KG1 (cell line): ENCODE results near the gene CDCP1.

Source experiments
- DNase-seq: peaks from one replicate; lab custom pipeline; 2025; lab: John Stamatoyannopoulos, UW

The CDCP1 gene

DNA sequence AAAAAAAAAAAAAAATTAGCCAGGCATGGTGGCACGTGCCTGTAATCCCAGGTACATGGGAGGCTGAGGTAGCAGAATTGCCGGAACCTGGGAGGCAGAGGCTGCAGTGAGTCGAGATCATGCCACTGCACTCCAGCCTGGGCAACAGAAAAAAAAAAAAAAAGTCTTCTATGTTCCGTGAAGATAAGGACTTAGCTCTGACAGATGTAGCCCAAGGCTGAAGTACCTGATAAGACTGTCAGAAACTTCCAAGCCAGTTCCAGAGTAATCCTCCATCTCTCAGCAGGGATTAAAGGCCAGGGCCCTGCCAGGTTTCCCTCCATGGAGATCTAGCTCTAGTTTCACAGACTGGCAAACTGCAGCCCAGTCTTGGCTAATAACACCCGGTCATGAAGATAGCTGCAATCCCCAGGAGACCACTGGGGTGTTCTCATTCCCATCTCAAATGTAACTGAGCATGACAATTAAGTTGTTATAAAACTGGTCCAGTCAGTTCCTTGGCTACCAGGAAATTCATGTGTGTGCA lies 8.5 kb downstream of the CDCP1 start:
- no peak for DNase-seq

DNA sequence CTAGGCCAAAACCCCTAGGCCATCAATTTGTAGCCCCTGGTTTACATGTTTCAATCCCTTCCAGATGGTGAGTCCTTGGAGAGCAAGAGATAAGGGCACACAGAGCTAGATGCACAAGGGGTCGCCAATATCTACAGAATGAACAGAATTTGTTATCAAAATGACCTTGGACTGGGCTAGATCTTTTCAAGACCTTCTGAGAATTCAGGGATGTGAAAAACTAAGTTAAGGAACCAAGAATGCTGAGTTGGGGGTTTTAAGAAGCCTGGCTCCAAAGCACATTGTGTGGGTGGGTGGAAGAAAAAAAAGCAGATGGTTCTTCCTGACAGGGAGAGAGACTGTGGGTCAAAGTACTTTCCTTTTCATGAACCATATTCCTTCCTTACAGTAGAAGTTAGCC lies 10.2 kb downstream of the CDCP1 start:
- DNase-seq: no peak

DNA sequence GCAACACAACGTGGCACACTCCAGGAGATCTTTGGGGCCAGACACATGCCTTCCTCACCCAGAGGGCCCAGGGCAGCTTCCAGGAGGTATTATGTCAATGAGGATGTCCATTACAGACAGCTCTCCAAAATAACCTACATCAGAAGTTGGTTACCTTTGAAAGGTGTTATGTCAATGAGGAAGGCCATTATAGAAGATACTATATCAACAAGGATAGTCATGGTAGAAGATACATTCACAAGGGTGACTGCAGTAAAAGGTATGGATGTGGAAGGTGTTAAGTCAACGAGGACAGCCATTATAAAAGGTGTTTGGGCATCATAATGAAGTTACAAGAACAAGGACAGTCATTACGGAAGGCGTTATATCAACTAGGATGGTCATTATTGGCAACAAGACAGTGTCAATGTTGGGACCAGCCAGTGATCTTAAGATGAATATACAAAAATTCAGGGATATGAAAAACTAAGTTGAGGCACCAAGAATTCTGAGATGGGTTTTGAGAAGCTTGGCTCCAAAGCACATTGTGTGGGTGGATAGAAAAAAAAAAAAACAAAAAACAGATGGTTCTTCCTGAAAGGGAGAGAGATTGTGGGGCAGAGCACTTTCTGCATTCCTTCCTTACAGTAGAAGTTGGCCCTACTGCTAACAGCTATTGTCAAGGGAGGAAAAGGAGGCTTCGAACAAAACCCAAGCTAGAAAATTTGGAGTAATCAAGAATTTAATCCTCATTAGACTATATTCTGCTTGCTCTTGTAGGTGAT lies 11.2 kb downstream of the CDCP1 start:
- no peak for DNase-seq

DNA sequence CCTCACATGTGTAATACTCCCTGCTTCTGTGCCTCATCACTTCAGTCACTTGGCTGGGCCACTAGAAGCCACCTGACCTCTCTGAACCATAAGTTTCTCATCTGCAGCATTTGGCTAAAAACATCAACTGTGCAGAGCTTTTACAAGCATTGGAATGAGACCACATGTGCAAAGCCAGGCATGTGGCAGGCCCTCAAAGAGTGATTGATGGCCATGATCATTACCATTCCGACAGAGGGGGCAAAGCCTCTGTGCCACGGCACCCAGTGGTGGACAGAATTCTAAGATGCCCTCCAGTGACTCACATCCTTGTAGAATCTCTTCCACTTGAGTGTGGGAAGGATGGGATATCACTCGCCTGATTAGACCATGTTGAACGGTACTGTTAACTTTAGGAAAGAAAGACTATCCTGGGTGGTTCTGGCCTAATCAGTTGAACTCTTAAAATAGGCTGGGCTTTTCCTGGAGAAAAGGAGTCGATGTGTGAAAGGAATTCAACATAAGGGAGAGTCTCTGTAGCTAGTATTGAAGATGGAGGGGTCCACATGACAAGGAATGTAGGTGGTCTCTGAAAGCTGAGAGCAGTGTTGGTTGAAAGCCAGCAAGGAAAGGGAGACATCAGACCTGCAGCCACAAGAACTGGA lies 13.5 kb downstream of the CDCP1 start:
- DNase-seq: no peak

DNA sequence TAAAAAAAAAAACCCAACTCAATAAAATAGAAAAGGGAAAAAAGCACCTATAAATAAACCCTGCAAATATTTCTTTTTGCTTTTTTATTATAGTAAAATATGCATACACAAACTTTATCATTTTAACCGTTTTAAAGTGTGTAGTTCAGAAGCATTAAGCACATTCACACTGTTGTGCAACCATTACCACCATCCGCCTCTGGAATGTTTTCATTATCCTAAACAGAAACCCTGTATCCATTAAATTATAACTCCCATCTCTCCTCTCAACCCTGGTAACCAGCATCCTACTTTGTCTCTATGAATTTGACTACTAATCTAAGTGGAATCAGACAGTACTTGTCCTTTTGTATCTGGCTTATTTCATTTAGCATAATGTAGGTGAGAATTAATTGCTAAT lies 15.0 kb downstream of the CDCP1 start:
- DNase-seq: no peak

DNA sequence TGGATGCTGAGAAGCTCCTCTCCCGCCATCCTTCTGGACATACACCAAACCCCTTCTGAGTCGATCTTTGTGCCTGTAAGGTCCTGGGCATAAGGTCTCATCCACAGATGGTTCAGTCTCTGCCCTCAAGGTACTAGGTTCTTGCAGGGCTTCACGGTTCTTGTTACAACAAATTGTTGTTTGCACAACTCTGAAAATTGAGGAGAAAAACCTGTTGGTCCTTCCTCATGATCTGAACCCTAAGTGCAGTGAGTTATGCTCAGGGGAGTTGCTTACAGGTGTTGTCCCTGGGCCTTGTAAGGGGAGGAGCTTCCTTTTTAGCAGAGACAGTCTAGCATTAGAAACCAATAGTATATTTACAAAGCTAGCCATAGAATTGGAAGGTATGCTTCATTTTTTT lies 15.7 kb downstream of the CDCP1 start:
- DNase-seq: no peak

DNA sequence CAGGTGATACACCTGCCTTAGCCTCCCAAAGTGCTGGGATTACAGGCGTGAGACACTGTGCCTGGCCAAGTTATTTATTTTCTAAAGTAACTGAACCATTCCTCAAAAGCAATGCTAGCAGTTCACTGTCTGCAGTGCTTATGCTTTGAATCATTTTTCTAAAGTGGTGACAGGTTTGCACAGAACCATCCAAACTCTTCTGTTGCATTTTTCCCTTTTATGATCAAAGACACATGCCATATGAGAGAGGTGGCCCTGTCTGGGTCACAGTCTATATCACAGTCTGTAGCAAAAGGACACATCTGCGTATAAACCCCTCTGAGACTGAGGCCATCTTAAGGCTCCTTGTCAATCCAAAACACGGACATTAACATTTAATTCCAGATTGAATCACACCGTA lies 17.2 kb downstream of the CDCP1 start:
- no peak for DNase-seq

DNA sequence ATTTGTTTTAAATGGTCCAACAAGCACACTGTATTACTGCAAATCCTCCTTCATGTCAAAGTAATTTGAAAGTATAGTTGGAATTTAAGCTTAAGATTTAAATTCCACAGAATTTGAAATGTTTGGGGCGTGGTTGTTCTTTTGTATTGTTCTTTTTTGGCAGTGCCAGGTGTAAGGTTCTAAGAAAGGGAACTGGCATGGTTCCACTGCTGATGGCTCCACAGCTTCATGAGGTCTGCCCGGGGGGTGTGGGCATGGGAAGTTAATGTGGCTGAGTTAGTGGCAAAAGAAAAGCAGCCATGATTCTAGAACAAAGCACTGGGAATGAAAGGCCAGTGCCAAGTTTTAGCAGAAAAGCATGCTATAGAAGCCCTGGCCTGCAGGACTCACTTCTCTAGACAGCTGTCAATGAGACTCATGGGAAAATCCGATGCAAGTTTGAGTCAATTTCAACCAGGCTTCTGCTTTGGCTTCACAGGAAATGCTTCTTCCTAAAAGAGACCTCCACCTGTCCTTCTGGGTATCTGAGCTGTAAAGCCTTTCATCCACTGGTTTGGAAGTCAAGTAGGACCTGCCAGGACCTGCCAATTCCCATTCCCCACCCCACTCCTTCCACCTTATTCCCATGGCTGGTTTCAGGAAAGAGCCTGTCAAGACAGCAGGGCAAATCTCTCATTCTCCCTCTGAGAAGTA lies 18.9 kb downstream of the CDCP1 start:
- DNase-seq: no peak

DNA sequence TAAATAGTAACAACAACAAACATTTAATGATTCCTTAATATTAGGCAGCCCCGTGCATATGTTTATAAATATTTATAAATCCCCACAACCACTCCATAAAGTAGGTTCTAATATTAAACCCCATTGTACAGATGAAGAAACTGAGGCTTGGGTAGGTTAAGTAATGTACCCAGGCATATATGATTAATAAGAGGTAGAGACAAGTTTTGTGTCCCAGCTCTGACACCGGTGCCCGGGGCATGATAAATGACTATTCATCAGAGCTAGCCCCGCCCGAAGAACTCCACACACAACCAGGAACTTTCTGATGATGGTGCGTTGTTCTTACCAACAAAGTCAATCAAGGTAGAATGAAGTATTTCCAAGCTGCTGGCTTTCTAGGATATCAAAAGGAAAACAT lies 19.4 kb downstream of the CDCP1 start:
- DNase-seq: no peak

DNA sequence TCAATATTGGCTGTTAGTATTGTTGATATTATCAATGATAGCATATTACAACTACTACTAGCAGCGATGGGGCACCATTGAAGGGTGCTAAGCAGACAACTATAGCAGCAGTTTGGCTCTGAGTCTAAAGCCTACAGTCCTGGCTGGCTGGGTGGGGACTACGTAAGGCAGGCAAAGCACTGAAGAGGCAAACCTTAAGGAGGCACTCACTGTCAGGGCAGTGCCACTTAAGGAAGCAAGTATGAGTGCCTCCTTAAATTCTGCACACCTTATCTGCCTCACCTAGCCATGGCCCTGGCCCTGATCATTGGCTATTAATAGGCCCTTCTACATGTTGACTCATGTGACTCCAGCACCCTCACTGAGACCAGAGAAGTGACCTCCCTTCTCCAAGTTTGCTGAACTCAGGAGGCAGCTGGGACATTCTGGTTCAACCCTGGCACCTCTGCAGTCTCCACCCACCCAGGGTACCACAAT lies 20.6 kb downstream of the CDCP1 start:
- no peak for DNase-seq

DNA sequence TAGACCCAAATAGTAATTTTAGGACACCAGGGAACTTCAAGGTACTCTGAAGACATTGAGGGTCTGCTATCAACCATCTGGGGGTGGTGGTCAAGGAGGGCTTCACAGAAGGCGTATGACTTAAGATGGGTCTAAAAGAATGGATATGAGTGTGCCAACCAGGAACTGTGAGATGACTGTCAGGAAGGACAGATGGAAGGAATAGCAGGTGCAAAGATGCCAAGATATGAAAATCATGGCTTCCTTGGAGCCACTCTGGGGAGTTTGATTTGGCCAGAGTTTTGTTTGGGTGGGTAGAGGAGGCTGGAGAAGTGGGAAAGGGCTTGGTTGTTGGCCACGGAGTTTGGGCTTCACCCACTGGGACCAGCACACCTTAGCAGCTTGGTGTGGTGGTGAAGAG lies 21.2 kb downstream of the CDCP1 start:
- DNase-seq: no peak

DNA sequence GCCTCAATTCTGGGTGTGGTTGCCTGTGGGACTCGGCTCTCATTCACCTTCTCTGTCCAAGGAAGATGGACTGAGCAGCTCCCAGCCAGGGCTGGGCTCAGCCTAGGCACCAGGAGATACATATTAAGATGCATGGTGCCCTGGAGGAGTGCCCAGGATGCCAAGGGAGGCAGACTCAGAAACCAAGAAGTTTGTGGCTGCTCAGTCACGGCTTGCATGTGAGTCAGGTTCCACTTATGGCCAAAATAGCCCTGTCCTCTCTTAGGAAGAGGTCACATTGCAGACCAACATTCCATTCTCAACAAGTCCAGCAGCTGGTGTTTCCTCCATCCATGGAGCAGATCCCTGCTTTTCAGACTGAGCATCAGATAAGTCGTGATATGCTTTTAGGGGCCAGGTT lies 21.8 kb downstream of the CDCP1 start:
- no peak for DNase-seq

DNA sequence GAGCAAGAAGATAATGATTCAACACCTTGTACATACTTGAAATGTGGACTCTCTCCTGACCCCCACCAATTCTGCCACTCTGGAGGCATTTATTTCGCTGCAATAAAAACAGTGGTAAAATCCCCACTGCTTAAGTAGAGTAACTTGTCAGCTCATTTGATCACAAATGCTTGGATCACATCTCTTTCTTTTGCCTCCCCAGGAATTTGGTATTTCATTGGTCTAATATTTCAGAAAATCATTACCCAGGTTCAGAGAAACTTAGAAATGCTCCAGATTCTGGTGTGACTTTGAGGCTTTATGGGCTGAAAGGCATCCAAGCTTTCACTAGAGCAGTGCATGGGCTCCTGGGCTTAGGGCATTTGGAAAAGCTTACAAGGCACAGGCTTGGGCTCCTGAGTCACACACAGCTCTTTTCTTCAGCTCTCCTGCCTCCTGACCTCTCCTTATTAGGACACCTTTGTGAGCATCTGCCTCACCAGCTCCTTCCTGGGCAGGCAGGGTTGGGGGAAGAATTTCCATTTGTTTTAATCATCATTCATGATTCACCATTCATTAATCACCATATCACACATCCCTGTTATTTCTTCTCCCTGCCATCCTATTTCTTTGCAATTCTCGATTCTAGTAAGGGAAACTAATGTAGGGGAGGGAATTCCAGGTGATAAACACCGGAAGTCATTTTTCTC lies 22.5 kb downstream of the CDCP1 start:
- DNase-seq: no peak

DNA sequence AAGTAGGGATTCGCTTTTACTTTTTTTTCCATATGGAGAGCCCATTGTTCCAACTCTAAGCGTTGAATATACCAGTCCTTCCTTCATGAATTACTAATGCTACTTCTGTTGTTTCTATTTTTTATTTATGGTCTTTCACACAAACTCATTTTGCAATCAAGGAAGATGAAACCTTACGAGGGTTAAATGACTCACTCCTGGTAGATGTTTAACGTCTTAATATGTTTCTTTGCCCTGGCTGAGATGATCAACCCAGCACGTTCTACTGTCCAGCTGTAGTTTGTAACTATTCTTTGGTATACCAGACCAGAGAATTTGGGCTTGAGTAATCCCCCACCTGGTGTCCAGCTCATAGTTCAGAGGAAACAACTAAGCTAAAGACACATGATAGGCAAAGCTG lies 23.1 kb downstream of the CDCP1 start:
- no peak for DNase-seq

DNA sequence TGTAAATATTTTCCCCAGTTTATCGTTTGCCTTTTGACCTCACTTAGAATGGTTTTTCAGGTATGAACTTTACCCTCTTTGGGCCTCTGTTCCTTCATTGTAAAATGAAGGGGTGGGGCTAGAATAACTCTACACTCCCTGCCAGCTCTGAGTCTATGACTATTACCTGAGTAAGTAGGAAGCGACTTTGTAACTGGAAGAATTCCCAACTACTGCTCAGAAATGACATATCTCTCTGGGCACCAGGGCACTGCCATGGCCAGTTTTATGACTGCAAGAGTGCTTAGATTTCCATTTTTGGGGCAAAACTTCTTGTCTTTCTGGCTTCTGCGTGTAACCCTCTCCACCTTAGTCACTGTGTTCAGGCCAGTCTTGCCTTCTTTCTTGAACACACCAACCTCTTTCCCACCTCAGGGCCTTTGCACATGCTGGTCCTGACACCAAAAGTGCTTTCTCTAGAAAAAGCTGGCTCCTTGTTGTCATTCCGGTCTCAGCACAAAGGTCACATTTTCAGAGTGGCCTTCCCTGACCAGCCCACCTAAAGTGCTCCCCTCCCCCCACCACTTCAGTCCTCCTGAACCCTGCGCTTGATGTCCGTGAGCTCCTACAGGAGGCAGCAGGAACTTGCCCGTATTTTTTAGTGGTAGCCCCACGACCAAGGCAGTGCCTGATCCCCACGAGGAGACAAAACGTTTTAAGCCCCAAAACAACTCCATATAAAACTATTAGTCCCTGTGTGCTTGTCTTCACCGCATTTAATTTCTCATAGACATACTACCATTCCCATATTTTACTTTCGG lies 25.6 kb downstream of the CDCP1 start:
- no peak for DNase-seq

DNA sequence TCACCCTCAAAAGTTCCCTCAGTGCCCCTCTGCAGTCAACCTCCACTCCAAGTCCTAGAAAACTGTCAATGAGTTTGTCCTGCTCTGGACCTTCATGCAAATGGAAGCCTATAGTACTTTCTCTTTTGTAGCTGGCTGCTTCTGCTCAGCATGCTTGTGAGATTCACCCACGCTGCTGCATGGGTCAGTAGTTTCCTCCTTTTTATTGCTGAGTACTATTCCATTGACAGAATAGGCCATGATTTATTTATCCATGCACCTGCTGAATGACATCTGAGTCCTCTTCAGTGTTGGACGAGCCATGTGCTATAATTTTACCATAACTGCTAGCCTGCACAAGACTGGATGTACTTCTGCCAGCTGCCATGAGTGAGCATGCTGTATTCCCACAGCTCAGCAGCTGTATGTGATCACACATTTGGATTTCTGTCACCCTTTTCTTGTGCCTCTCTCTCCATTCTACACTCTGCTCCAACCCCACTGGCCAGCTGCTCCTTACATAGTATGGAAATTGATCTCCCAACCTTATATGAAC lies 26.3 kb downstream of the CDCP1 start:
- DNase-seq: no peak

DNA sequence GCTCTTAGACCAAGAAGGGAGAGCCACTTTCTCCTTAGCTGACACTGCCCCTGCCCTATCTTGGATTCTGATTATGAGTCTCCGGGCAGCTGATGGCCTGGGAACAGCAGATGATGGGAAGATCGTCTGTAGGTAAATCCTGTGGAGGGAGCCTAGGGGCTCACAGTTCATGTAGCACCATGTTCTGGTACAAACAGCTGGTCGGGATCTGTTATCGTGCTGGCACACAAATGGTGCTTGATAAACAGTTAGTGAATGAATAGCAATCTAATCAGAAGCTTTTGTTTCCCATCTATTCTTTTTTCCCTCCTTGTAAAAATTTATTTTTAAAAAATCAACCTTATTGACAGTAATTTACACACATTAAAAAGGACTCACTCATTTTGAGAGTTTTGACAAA lies 26.8 kb downstream of the CDCP1 start:
- DNase-seq: no peak

DNA sequence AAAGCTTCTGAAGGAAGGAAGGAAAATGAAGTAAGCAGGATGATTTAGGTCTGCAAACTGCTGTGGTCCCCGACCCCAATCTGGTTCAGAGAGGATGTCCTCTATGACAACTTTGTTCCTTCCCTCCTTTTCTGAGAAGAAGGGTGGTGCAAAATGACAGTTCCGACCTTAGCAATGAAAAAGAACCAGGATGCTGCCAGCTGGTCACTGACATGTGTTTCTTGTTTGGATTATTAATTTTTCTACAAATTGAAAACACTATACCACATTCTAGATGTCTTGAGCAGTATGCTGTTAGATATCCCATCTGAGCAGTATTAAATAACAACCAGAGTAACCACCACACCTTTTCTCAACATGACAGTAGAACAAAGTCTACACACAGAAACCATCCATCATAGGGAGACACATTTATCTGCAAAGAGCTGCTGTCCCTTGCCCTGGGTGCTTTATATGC lies 27.5 kb downstream of the CDCP1 start:
- no peak for DNase-seq

DNA sequence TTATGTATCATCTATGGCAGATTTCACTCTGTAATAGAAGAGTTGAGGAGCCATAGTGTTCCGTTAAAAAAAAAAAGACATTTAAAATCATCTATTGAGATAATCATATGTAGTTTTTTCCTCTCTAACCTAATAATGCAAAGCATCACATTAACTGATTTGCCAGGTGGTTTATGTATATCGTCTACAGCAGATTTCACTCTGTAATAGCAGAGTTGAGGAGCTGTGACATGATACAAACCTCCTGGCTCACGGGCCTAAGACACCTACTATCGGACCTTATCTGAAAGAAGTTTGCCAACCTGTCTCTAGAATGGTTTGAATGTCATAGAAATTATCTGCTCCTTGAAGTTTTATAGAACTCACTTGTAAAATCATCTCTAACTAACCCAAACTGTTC lies 29.8 kb downstream of the CDCP1 start:
- no peak for DNase-seq

DNA sequence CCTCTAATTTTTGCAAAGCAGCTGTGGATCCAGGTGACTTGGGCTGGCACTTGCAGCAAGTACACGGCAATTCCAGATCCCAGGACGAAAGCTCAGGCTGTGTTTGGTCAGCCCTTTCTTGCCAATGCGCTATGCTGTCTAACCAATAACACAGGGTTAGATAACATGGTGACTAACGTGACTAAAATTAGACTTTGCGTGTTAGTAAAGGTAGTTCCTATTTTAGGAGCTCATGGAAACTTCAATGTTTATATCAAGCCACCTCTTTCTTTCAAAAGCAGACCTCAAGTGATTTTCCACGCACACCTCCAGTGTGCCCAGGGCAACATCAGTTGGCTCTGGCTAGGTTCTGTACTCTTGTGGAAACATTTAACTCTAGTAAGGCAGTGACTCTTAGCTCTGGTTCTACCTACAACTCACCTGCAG lies 32.5 kb downstream of the CDCP1 start:
- DNase-seq: no peak

DNA sequence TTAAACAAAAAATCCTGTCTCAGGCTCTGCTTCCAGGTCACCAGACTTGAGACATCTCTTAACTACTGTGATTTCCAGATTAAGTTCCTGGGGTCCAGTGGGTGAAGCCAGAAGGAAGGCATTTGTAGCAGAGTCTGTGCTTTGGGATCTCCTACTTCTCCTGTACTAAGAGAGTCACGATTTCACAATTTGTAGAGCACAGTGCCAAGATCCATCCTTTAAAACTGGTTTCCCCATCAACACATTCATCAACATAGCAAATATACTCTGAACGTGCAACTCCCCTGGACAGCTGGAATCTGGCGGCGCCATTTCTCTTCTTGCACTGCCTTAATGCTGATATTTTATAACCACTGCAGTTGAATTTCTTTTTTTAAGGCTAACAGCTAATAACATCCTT lies 33.2 kb downstream of the CDCP1 start:
- DNase-seq: no peak
